GM21526 (cell line): ENCODE results near the gene PADI1.
"Not testable (repeated sequence)": the region's sequence is repeated elsewhere in the genome, so short reads cannot be mapped to it uniquely, and the experiment has no call there.

Source experiments
- ATAC-seq: cut with Tn5 transposase; IDR thresholded peaks from one replicate; pipeline ENCODE4 v1.9.1; 2021; ENCODE audit warnings: moderate library complexity; ENCODE audit not compliant: unreplicated experiment, low FRiP score

The PADI1 gene

GRCh38 chr1:17239420-17239819 lies 34.5 kb downstream of the PADI1 start:
- no peak for ATAC-seq

- ATAC-seq, result not testable (repeated sequence)
Observed at GRCh38 chr1:17241011-17241779, 36.3 kb downstream of the PADI1 start.

- not testable (repeated sequence) for ATAC-seq
Observed at GRCh38 chr1:17241780-17242074, 36.8 kb downstream of the PADI1 start.

- ATAC-seq, result no peak
Observed at GRCh38 chr1:17243274-17243673, 38.3 kb downstream of the PADI1 start.

- ATAC-seq, result no peak
Observed at GRCh38 chr1:17244821-17245740, 40.2 kb downstream of the PADI1 start.

- ATAC-seq, result no peak
Observed at GRCh38 chr1:17245816-17246325, 40.9 kb downstream of the PADI1 start.

- no peak for ATAC-seq
Observed at GRCh38 chr1:17246971-17247370, 42.0 kb downstream of the PADI1 start.

- ATAC-seq, result no peak
Observed at GRCh38 chr1:17248781-17249180, 43.9 kb downstream of the PADI1 start, which contains the start of gene PADI3. PADI3 (plus strand) TSS chr1:17249098; CDS start chr1:17249138, 40 bp downstream.

- no peak for ATAC-seq
Observed at GRCh38 chr1:17250601-17251000, 45.7 kb downstream of the PADI1 start.

GRCh38 chr1:17251246-17251645 lies 46.3 kb downstream of the PADI1 start:
- ATAC-seq, result no peak

- ATAC-seq, result no peak
Observed at GRCh38 chr1:17251701-17252376, 46.9 kb downstream of the PADI1 start.

GRCh38 chr1:17255336-17255735 lies 50.4 kb downstream of the PADI1 start:
- ATAC-seq, result no peak

GRCh38 chr1:17258116-17258757 lies 53.3 kb downstream of the PADI1 start:
- ATAC-seq, result no peak

- no peak for ATAC-seq
Observed at GRCh38 chr1:17258758-17259130, 53.8 kb downstream of the PADI1 start.

GRCh38 chr1:17259233-17259873 lies 54.4 kb downstream of the PADI1 start:
- ATAC-seq, result no peak

- ATAC-seq, result no peak
Observed at GRCh38 chr1:17260264-17260663, 55.3 kb downstream of the PADI1 start.

- no peak for ATAC-seq
Observed at GRCh38 chr1:17260738-17261137, 55.8 kb downstream of the PADI1 start.

- no peak for ATAC-seq
Observed at GRCh38 chr1:17263936-17264335, 59.0 kb downstream of the PADI1 start.

GRCh38 chr1:17264470-17264869 lies 59.5 kb downstream of the PADI1 start:
- ATAC-seq, result no peak

- ATAC-seq, result no peak
Observed at GRCh38 chr1:17265162-17265561, 60.2 kb downstream of the PADI1 start.
